Measurements from ENCODE around the gene ENGASE. TPM values are rescaled to one million over a fixed set of nuclear protein-coding genes. Genes with fewer than 3 reads are reported as not detected.
"Not testable (repeated sequence)": the region's sequence is repeated elsewhere in the genome, so short reads cannot be mapped to it uniquely, and the experiment has no call there.

Gene ENGASE
- 47.0 and 48.5 TPM in 2 replicates for total RNA-seq

DNA sequence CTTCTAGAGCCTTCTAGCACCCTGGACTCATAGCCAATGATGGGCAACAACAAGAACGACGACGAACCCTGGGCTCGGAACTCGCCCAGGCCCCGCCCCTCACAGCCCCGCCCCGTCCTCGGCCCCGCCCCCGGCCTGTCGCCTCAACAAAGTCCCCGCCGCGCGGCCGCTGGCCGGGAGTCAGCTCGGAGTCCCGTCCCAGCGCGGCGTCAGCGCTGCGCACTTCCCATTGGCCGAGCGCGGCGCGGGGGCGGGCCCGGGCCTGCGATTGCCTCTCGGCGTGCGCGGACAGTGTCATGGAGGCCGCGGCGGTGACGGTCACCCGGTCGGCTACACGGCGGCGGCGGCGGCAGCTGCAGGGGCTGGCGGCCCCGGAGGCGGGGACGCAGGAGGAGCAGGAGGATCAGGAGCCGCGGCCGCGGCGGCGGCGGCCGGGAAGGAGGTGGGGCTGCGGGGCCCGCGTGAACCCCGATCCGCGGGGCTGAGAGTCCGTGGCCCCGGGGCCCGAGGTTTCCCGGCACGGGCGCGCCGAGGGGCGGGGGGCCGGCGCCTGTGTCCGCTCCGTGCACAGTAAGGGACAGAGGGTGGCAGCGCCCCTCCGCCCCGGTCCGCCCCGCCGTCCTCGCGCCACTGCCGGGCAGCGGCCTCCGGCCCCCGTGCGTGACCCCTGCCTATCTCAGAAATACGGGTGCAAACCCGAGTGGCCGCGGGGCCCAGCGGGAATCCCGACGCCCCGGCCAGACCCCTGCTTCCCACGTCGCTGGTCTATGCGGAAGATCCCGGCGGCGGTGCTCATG lies at the start of gene ENGASE:
Gene ENGASE, plus strand, starts transcription at position 176 of the 797 bp plus-strand sequence. Its CDS starts 121 bp downstream, at position 297.
- intact Hi-C loops (cut with micrococcal nuclease): loop anchor here (1.0 kb wide), 1 partner anchor 66 kb away; the partner anchor contains the start of gene CANT1

- intact Hi-C loops (cut with micrococcal nuclease): no loop called here
These were observed 49.5 kb upstream of the ENGASE start for GRCh38 chr17:79024901-79025737.

- intact Hi-C loops (cut with micrococcal nuclease): no loop called here
These were observed 48.0 kb upstream of the ENGASE start for GRCh38 chr17:79026376-79027273.

GRCh38 chr17:79027274-79027924 lies 47.2 kb upstream of the ENGASE start:
- intact Hi-C loops (cut with micrococcal nuclease): no loop called here

GRCh38 chr17:79027925-79028491 lies 46.6 kb upstream of the ENGASE start:
- intact Hi-C loops (cut with micrococcal nuclease): no loop called here

DNA sequence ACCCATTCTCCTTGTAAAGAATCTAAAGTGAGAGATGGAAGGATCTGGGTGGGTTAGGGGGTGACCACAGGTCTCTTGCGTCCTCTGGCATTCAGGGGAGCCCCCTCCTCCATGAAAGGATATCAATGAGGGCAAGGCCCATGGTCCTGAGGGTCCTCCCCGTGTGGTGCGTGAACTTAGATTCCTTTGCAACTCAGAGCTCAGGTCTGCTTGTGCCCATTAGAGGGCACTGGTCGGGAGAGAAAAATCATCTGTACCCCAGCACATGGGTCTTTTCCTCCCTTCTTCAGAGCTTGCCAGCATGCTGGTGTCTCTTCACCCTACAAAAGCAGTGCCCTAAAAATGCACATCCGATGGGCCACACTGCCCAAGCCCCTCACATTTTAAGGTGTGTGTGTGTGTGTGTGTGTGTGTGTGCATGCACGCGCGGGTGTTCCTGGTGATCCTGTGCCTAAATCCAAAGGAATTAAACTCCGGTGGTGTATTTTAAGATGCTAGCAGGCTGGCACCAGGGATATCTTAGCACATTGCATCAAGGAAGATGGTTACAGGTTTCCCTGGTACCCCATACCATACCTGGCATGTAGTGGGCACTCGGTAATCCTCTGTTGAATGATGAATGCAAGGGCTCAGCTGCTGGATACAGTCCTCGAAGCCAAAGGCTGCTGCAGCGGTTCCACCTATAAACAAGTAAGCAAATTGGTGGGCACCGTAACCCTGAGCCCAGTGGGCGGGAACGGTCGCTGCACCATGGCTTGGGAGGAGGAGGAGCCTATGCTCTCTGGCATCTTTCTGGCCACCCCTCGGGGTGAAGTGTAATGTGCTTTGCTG lies 45.9 kb upstream of the ENGASE start:
- intact Hi-C loops (cut with micrococcal nuclease): no loop called here

DNA sequence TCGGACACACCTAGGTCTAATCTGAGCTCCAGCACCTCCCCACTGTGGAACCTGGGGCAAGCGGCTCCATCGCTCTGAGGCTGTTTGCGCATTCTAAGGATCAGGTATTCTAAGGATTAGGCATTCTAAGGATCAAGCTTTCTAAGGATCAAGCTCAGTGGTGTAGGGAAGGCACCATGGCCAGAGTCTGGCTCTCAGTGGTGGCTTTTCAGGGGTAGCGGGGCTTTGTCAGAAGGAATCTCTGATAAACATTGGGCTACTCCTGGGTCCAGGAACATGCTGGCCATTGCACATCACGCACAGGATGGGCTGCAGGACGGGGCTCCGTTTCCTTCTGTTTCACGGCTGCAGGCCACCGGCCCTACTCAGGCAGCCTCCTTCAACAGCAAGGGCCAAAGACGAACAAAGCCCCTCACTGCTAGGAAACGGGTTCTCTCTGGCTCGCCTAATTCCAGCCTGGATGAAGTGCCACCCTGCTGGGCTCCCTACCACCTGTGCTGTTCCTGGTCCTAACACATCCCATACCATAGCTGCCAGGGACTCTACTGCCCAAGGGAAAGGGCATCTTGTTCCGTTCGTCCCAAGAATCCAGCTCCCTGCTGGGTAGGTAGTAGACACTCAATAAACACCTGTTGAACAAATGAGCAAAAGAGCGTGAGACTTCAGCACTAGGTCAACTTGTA lies 45.2 kb upstream of the ENGASE start:
- intact Hi-C loops (cut with micrococcal nuclease): no loop called here

DNA sequence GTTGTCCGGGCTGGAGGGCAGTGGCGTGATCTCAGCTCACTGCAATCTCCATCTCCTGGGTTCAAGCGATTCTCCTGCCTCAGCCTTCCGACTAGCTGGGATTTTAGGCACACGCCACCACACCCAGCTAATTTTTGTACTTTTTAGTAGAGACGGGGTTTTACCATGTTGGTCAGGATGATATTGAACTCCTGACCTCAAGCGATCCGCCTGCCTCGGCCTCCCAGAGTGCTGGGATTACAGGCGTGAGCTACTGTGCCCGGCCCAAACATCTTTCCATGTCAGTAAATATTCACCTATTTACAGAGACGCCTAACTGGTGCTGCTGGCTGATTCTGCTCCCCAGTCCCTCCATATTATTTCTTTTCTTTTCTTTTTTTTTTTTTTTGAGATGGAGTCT lies 44.0 kb upstream of the ENGASE start:
- intact Hi-C loops (cut with micrococcal nuclease): not testable (repeated sequence)

GRCh38 chr17:79031996-79032875 lies 42.4 kb upstream of the ENGASE start:
- intact Hi-C loops (cut with micrococcal nuclease): no loop called here

DNA sequence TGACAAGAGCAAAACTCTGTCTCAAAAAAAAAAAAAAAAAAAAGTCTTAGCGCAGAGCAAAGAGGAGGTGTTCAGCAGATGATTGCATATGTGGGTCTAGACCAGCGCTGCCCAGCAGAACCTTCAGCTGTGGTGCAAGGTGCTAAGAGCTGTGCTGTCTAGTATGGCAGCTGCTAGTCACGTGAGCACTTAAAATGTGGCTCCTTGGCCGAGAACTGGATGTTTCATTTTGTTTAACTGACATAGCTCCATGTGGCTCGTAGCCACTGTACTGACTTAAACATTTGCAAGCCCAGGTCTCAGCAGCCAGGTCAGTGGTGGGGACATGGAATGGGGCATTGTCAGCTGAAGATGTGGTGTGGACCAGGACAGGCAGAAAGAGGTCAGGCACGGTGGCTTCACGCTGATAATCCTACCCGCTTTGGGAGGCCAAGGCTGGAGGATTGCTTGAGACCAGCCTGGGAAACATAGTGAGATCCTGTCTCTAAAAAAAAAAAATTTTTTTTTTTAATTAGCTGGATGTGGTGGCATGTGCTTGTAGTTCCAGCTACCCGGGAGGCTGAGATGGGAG lies 41.5 kb upstream of the ENGASE start:
- intact Hi-C loops (cut with micrococcal nuclease): no loop called here

DNA sequence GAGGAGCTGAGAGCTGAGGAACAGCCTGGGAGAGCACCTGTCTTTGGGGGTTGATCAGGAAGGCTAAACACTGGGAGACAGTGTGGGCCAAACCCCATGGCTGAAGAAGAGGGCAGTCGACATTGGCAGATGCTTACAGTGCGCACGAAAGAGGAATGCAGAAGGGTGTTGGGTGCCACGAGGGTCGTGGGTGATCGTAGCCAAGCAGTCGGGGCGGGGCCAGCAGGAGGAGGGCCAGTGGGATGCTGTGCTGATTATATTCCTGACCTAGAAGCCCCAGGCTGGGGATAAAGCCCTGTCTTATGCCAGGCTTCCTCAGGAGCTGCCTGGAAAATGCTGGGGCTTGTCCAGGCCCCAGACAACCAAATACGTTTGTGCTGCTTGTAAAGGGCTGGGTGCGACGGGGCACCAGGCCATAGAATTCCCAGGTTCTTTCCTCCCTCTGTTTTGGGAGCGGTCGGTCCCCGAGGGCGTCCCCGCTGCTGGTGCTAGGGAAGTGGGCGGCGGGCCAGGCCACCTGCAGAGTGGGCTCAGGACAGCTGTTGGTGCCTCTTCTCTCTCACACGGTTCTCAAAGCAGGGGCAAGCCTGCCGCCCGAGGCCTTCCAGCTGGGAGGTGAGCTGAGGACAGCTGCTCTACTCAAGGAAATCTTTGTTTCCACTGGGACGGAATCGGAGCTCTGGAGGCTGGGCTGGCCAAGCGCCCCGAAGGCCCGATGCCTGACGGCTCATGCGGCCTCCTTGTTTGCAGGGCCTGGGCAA lies 40.7 kb upstream of the ENGASE start:
- intact Hi-C loops (cut with micrococcal nuclease): no loop called here

DNA sequence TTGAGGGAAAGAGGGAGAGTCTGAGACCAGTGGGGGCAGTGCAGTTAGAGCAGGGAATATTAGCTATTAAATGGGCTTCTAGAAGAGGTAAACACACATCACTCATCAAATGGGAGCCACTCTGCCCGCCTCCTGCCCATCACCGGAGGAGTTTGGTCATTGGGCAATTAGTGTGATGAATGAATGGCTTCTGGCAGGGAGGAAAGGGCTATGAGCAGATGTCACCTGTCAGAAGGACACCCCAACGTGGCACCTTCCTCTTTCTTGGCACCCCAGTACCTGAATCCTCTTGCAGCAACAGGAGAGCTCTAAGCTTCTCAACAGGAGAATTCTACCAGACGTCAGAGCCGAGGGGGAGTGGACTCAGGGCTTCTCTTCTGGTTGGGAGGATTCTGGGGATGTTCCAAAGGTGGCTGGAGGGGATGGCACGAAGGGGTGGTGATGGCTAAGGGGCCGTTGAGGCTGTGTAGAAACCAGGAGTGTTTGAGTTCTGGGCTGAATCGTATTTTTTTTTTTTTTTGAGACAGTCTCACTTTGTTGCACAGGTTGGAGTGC lies 39.6 kb upstream of the ENGASE start:
- intact Hi-C loops (cut with micrococcal nuclease): no loop called here

DNA sequence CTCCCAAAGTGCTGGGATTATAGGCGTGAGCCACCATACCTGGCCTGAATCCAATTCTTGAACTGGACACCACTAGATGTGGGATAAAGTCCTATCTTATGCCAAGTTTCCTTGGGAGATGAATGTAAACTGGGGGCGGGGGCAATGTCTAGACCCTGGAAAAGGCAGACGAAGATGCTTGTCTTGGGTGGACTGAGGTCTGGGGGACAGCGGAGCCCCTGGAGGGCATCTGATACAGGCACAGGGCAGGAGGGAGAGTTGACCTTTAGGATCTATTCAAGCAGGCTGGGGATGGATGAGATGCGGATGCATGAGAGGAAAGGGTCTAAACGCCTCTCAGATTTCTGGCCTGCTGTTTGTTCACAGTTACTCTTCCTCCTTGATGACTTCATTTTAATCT lies 38.9 kb upstream of the ENGASE start:
- intact Hi-C loops (cut with micrococcal nuclease): no loop called here

- intact Hi-C loops (cut with micrococcal nuclease): no loop called here
These were observed 38.4 kb upstream of the ENGASE start for GRCh38 chr17:79036181-79036580.

DNA sequence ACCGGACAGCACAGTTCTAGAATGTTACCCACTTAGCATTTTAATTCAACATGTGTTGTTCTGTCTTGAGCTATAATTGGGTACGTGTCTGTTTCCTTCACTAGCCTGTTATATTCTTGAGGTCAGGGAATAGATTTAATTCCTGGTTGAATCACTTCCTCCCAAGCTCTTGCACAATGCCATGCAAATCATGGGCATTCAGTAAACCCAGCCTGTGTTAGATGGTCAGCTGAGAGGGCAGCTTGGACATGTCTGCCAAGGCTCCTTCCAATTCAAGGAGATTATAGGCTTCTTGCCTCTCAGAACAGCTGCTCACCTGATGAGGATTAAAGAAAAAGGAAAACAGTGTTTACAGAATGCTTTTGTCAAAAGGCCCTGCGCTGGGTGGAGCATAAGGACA lies 38.0 kb upstream of the ENGASE start:
- intact Hi-C loops (cut with micrococcal nuclease): no loop called here

GRCh38 chr17:79038545-79039135 lies 36.0 kb upstream of the ENGASE start:
- intact Hi-C loops (cut with micrococcal nuclease): no loop called here

Measured in T-helper 2 cell treated with Interferon-gamma antibody and Interleukin-4, amounts not matched to agents 100 ng/mL and 5 ng/mL, for 36 hours (primary cell).